Ishikawa (cell line): ENCODE measurements around the gene CX3CR1.

Experiments
- CEBPB ChIP-seq: IDR thresholded peaks from 2 replicates; pipeline ENCODE4 v1.6.1; 2012
- CREB1 ChIP-seq: IDR thresholded peaks from 2 replicates; pipeline ENCODE4 v1.6.1; 2012; ENCODE audit warnings: low read depth
- EGR1 ChIP-seq: IDR thresholded peaks from 2 replicates; pipeline ENCODE4 v1.6.1; 2012
- EP300 ChIP-seq: IDR thresholded peaks from 2 replicates; pipeline ENCODE4 v1.6.1; 2012; ENCODE audit warnings: borderline replicate concordance
- RAD21 ChIP-seq: IDR thresholded peaks from 2 replicates; pipeline ENCODE4 v1.6.1; 2012; ENCODE audit warnings: low read depth
- ZBTB7A ChIP-seq: IDR thresholded peaks from 2 replicates; pipeline ENCODE4 v1.6.1; 2012; ENCODE audit warnings: low read depth
- TF ChIP-seq, protein P1 (sequence below): IDR thresholded peaks from 2 replicates; pipeline ENCODE4 v1.6.1; 2012

DNA sequence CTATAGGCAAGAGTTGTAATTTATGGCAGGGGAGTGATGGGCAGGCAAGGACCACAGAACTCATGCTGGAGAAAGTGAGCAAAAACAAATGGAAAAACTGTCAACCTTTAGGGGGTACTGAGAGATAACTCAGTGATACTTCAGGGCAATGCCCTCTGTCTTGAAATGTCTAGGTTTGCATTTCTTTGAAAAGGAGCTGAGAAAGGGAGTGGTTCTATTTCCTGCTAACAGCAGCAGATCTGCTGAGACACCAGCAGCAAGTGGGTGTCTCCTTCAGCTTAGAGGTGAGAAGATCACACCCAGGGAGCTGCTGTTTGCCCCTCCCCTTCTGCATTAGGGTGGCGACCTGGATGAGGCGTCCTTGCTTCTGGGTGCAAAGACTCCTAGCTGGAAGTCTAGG lies 45.2 kb downstream of the CX3CR1 start:
- TF ChIP-seq, protein P1, sequence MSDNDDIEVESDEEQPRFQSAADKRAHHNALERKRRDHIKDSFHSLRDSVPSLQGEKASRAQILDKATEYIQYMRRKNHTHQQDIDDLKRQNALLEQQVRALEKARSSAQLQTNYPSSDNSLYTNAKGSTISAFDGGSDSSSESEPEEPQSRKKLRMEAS, result no peak
- TF ChIP-seq EP300 (no peak), EGR1 (no peak), CREB1 (no peak), ZBTB7A (no peak), RAD21 (no peak), CEBPB (no peak)
